Erythroblast (primary cell): ENCODE results near the gene OR13H1.

Source experiments
- GATA1 ChIP-seq: IDR thresholded peaks from 2 replicates; pipeline ENCODE4 v1.6.1; 2011; ENCODE audit warnings: low read depth, mild to moderate bottlenecking, control low read depth, low read length, moderate library complexity
- POLR2A ChIP-seq: IDR thresholded peaks from 2 replicates; pipeline ENCODE4 v1.6.1; 2011; ENCODE audit warnings: mild to moderate bottlenecking, low read length

DNA sequence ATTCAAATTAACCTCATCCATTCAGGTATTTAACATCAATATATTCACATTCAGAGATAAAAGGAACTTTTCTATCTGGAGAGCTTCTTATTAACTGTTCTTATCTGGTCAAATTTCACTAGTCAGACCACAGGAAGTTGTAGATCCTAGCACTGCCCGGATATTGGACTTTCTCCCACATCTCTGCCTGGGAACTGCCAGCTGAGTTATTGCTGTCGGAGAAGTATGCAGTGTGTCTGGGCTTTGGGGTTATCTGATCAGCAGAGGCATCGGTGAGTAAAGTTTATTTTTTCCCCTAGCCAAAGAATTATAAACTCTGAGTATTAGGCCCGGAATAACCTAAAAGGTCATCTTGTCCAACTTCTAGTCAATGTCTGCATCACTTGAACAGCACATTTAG, 45.1 kb downstream of the OR13H1 start:
- TF ChIP-seq POLR2A: no peak
- no peak for TF ChIP-seq GATA1
